Measurements from ENCODE around the gene ELOA. TPM values are rescaled to one million over a fixed set of nuclear protein-coding genes. Genes with fewer than 3 reads are reported as not detected.

The ELOA gene
- total and polyA plus RNA-seq, 2 of the 13 experiments (the other 11 are each of a cell fraction or from before 2014, with no cell fraction given): 14.2 to 28.5 TPM

GRCh38 chr1:23751815-23752200 is 8.5 kb downstream of the ELOA start:
- H3K36me3 ChIP-seq (replicated peaks in 1 of 2; ENCODE audit: control insufficient read depth in 1 of 2, insufficient read depth in 2 of 2, low read length in 2 of 2): peaks cover 42 to 81% of the 10 kb centered on the region in 2 experiments
- in situ Hi-C loops (cut with HindIII; ENCODE audit: extremely low pct_ligation_motif_present, low pct_unique_long_range_greater_than_20kb): no loop called here
- TF ChIP-seq, protein P1, sequence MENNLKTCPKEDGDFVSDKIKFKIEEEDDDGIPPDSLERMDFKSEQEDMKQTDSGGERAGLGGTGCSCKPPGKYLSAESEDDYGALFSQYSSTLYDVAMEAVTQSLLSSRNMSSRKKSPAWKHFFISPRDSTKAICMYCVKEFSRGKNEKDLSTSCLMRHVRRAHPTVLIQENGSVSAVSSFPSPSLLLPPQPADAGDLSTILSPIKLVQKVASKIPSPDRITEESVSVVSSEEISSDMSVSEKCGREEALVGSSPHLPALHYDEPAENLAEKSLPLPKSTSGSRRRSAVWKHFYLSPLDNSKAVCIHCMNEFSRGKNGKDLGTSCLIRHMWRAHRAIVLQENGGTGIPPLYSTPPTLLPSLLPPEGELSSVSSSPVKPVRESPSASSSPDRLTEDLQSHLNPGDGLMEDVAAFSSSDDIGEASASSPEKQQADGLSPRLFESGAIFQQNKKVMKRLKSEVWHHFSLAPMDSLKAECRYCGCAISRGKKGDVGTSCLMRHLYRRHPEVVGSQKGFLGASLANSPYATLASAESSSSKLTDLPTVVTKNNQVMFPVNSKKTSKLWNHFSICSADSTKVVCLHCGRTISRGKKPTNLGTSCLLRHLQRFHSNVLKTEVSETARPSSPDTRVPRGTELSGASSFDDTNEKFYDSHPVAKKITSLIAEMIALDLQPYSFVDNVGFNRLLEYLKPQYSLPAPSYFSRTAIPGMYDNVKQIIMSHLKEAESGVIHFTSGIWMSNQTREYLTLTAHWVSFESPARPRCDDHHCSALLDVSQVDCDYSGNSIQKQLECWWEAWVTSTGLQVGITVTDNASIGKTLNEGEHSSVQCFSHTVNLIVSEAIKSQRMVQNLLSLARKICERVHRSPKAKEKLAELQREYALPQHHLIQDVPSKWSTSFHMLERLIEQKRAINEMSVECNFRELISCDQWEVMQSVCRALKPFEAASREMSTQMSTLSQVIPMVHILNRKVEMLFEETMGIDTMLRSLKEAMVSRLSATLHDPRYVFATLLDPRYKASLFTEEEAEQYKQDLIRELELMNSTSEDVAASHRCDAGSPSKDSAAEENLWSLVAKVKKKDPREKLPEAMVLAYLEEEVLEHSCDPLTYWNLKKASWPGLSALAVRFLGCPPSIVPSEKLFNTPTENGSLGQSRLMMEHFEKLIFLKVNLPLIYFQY (CRISPR knock-in tag; IDR thresholded peaks at IDR 0.05; ENCODE audit: borderline replicate concordance): no peak
- TF ChIP-seq GMEB1 (CRISPR knock-in tag; IDR thresholded peaks at IDR 0.05; ENCODE audit: borderline replicate concordance) (no peak), DNMT3B (CRISPR knock-in tag; conservative IDR thresholded peaks at IDR 0.05) (no peak), TRAFD1 (CRISPR knock-in tag; IDR thresholded peaks at IDR 0.05; ENCODE audit: borderline replicate concordance) (no peak), DR1 (CRISPR knock-in tag; IDR thresholded peaks at IDR 0.05) (no peak), ZNF530 (CRISPR knock-in tag; IDR thresholded peaks at IDR 0.05; ENCODE audit: low read depth) (no peak), PHF8 (CRISPR knock-in tag; IDR thresholded peaks at IDR 0.05) (no peak), ERF (CRISPR knock-in tag; IDR thresholded peaks at IDR 0.05) (no peak), ZNF136 (CRISPR knock-in tag; IDR thresholded peaks at IDR 0.05; ENCODE audit: low read depth) (no peak), ZNF17 (CRISPR knock-in tag; IDR thresholded peaks at IDR 0.05) (no peak), FIP1L1 (IDR thresholded peaks at IDR 0.05; ENCODE audit: borderline replicate concordance, insufficient read depth, low read depth, low read length) (no peak)
- peaks cover 27% of the 10 kb centered on the region for H3K4me1 ChIP-seq (ENCODE audit: insufficient read depth, low read length)
- FAIRE-seq (no peak), ATAC-seq (no peak), DNase-seq (ENCODE audit: low spot score) (no peak)
- intact Hi-C loops (cut with micrococcal nuclease; ENCODE audit: unreplicated experiment): loop anchor here (5.0 kb wide), 1 partner anchor 60 kb away; the partner anchor contains the start of gene RPL11
- H3K4me3 ChIP-seq (replicated peaks in 1 of 3; ENCODE audit: insufficient read depth in 1 of 3, low read depth in 2 of 3, low read length in 3 of 3): no peak overlapping the region
- CTCF ChIA-PET (ENCODE audit: low intra/inter-chr PET ratio, low total read pairs): interaction anchor here (1.2 kb wide), 1 partner anchor 61 kb away, joined by 5 read pairs; the partner anchor contains the start of gene RPL11
- no peaks in the 10 kb centered on the region for H3K27me3 ChIP-seq (ENCODE audit: control insufficient read depth in 1 of 2, insufficient read depth in 2 of 2, low read length in 2 of 2)
- POLR2A ChIA-PET: interaction anchor here (1.0 kb wide), 1 partner anchor 60 kb away, joined by 3 read pairs; the partner anchor contains the start of gene RPL11
- BruUV-seq (replicated peaks): no TSS peak
- WGBS (ENCODE audit: low lambda C conversion rate): 97% methylated on average over 4 of the region's 4 CpGs
- peaks cover 31% of the 10 kb centered on the region for H3K79me2 ChIP-seq (ENCODE audit: insufficient read depth, low read length)
- no peak overlapping the region for H3K4me2 ChIP-seq (ENCODE audit: low read depth, low read length)
- H3K9ac ChIP-seq (ENCODE audit: insufficient read depth, low read depth, low read length): no peak overlapping the region
- H3K9me3 ChIP-seq (ENCODE audit: low read length): no peaks in the 10 kb centered on the region
- no peak overlapping the region for H3K27ac ChIP-seq (ENCODE audit: extremely low read length, insufficient read depth, low read length)
- no peak overlapping the region for H2AFZ ChIP-seq (ENCODE audit: low read length)
- H4K20me1 ChIP-seq (ENCODE audit: insufficient read depth, low read length): no peaks in the 10 kb centered on the region; the same call in 1 of the 2 replicates
